ENCODE measurements around the gene NBPF20. TPM values are rescaled to one million over a fixed set of nuclear protein-coding genes. Genes with fewer than 3 reads are reported as not detected.
"Not testable (repeated sequence)": the region's sequence is repeated elsewhere in the genome, so short reads cannot be mapped to it uniquely, and the experiment has no call there.

Gene NBPF20
- total and polyA plus RNA-seq, 8 donors: 1.3 to 4.7 (median 2.2) TPM

DNA sequence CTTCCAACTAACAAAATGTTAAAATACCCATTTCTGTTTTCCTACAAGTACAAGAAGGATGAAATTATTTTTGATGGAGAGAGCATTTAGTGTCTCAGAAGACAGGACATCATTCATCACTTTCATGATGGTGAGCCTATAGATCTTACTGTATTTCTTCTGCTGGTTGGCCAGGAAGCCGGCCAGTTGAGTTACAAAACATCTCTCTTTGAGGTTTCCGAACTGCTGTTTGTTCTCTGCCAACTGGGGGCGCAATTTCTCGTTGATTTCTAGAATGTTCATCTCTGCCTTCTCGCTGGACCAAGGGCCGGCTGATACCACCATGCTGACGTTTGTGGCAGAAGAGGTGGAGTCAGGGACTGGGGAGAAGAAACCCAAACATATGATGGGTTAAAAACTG is 20.5 kb downstream of the NBPF20 start:
- intact Hi-C loops (cut with DNase I); H3K36me3 ChIP-seq; H3K27me3 ChIP-seq; DNase-seq; H3K9me3 ChIP-seq; H3K4me1 ChIP-seq; H3K27ac ChIP-seq; H3K4me3 ChIP-seq; ATAC-seq: not testable (repeated sequence)

DNA sequence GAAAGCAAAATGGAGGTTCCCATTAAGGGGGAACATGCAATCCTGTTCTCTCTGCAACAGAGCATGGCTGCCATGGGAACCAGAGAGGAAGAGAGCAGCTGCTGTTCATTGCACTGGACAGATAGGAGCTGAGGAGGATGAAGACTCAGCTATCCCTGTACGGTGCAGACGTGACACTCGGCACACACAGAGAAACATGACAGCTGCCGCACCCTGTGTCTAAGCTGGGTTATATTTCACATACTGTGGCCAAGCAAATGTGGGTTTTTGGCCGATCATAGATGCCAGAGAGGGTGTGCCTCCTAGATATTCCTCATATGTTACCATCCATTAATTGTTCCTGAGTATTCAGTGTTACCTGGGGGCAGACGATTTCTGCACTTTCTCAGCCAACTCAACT is 24.7 kb downstream of the NBPF20 start:
- H3K27ac ChIP-seq; H3K27me3 ChIP-seq; H3K9me3 ChIP-seq; ATAC-seq; H3K36me3 ChIP-seq; H3K4me1 ChIP-seq; intact Hi-C loops (cut with DNase I); H3K4me3 ChIP-seq; DNase-seq: not testable (repeated sequence)

Other genes with a start within 250 kb of the NBPF20 start
- gene PPIAL4D, start 183.4 kb downstream of the NBPF20 start, total RNA-seq: not detected
- gene PPIAL4D, start 183.4 kb downstream of the NBPF20 start, polyA plus RNA-seq (ENCODE audit: insufficient read length in 6 of 6): 1 to 10 TPM in 1 of 6 donors, not detected in 5; 1.0 TPM
- gene GPR89A, start 182.4 kb upstream of the NBPF20 start, total RNA-seq: 10 to 100 TPM; 14.5 to 19.1 TPM
- gene GPR89A, start 182.4 kb upstream of the NBPF20 start, polyA plus RNA-seq (ENCODE audit: insufficient read length in 6 of 6): 10 to 100 TPM; 28.5 to 45.5 (median 34.3) TPM